CD4-positive, alpha-beta T cell treated with Interleukin-12 subunit alpha and Interleukin-12 subunit beta, for 1 hour (primary cell): ENCODE measurements around the gene IGF1R.
"Not testable (repeated sequence)": the region's sequence is repeated elsewhere in the genome, so short reads cannot be mapped to it uniquely, and the experiment has no call there.

Experiments used
- DNase-seq: peaks from one replicate; pipeline ENCODE4 v3.0.0-alpha.2; 2020

The IGF1R gene

GRCh38 chr15:98953968-98954367 is 305.6 kb downstream of the IGF1R start:
- DNase-seq: no peak

GRCh38 chr15:98954411-98954810 is 306.1 kb downstream of the IGF1R start:
- DNase-seq: no peak

- DNase-seq: no peak
Measured at GRCh38 chr15:98955331-98955730, 307.0 kb downstream of the IGF1R start.

- DNase-seq: no peak
Measured at GRCh38 chr15:98955961-98956723, 307.8 kb downstream of the IGF1R start.

GRCh38 chr15:98956796-98957553 is 308.6 kb downstream of the IGF1R start:
- DNase-seq: no peak

GRCh38 chr15:98957655-98958054 is 309.3 kb downstream of the IGF1R start:
- no peak for DNase-seq

- DNase-seq: no peak
Measured at GRCh38 chr15:98958076-98958475, 309.7 kb downstream of the IGF1R start.

- DNase-seq: no peak
Measured at GRCh38 chr15:98958918-98959639, 310.7 kb downstream of the IGF1R start.

- DNase-seq: no peak
Measured at GRCh38 chr15:98959640-98960007, 311.3 kb downstream of the IGF1R start.

GRCh38 chr15:98960555-98961050 is 312.3 kb downstream of the IGF1R start:
- no peak for DNase-seq

GRCh38 chr15:98963444-98963843 is 315.1 kb downstream of the IGF1R start:
- no peak for DNase-seq

- no peak for DNase-seq
Measured at GRCh38 chr15:98964466-98965133, 316.3 kb downstream of the IGF1R start.

GRCh38 chr15:98965134-98965491 is 316.8 kb downstream of the IGF1R start:
- not testable (repeated sequence) for DNase-seq

GRCh38 chr15:98965597-98965996 is 317.3 kb downstream of the IGF1R start:
- no peak for DNase-seq

- DNase-seq: no peak
Measured at GRCh38 chr15:98966091-98966787, 317.9 kb downstream of the IGF1R start.

- DNase-seq: no peak
Measured at GRCh38 chr15:98967096-98967495, 318.8 kb downstream of the IGF1R start.

GRCh38 chr15:98967916-98968315 is 319.6 kb downstream of the IGF1R start:
- no peak for DNase-seq

- no peak for DNase-seq
Measured at GRCh38 chr15:98968576-98968975, 320.2 kb downstream of the IGF1R start.

GRCh38 chr15:98969126-98969735 is 320.9 kb downstream of the IGF1R start:
- no peak for DNase-seq

- DNase-seq: no peak
Measured at GRCh38 chr15:98970799-98971198, 322.5 kb downstream of the IGF1R start.

GRCh38 chr15:98976500-98976899 is 328.2 kb downstream of the IGF1R start:
- DNase-seq: no peak

GRCh38 chr15:98977441-98977840 is 329.1 kb downstream of the IGF1R start:
- DNase-seq: no peak
